RKO (cell line): ENCODE results near the gene SEM1.
"Not testable (repeated sequence)": the region's sequence is repeated elsewhere in the genome, so short reads cannot be mapped to it uniquely, and the experiment has no call there.

Source experiments
- DNase-seq: peaks from one replicate; pipeline ENCODE4 v3.0.0-alpha.2; 2016; ENCODE audit warnings: low spot score

The SEM1 gene

GRCh38 chr7:96701258-96701657 lies 8.4 kb downstream of the SEM1 start:
- DNase-seq: no peak

- DNase-seq: no peak
These were observed 9.1 kb downstream of the SEM1 start for GRCh38 chr7:96700516-96700915.

- no peak for DNase-seq
These were observed 10.3 kb downstream of the SEM1 start for GRCh38 chr7:96699219-96699871.

- not testable (repeated sequence) for DNase-seq
These were observed 11.2 kb downstream of the SEM1 start for GRCh38 chr7:96698449-96698848.

GRCh38 chr7:96697822-96698221 lies 11.8 kb downstream of the SEM1 start:
- no peak for DNase-seq

- DNase-seq: no peak
These were observed 14.1 kb downstream of the SEM1 start for GRCh38 chr7:96695581-96695980.

- DNase-seq: no peak
These were observed 15.6 kb downstream of the SEM1 start for GRCh38 chr7:96694082-96694481.

- no peak for DNase-seq
These were observed 17.9 kb downstream of the SEM1 start for GRCh38 chr7:96691702-96692101.

GRCh38 chr7:96689414-96689813 lies 20.2 kb downstream of the SEM1 start:
- DNase-seq: no peak

GRCh38 chr7:96686305-96686704 lies 23.3 kb downstream of the SEM1 start:
- DNase-seq: no peak

- no peak for DNase-seq
These were observed 23.9 kb downstream of the SEM1 start for GRCh38 chr7:96685755-96686154.

- no peak for DNase-seq
These were observed 24.3 kb downstream of the SEM1 start for GRCh38 chr7:96685353-96685752.

- peak; percentile 44 for DNase-seq
These were observed 29.8 kb downstream of the SEM1 start for GRCh38 chr7:96679886-96680285.

- DNase-seq: no peak
These were observed 32.7 kb downstream of the SEM1 start for GRCh38 chr7:96676919-96677318.

GRCh38 chr7:96675548-96675947 lies 34.1 kb downstream of the SEM1 start:
- DNase-seq: no peak

GRCh38 chr7:96674565-96674964 lies 35.1 kb downstream of the SEM1 start:
- DNase-seq: no peak

- DNase-seq: no peak
These were observed 37.8 kb downstream of the SEM1 start for GRCh38 chr7:96671854-96672253.

- no peak for DNase-seq
These were observed 39.0 kb downstream of the SEM1 start for GRCh38 chr7:96670338-96671289.

GRCh38 chr7:96669812-96670211 lies 39.8 kb downstream of the SEM1 start:
- DNase-seq: no peak

GRCh38 chr7:96667026-96667425 lies 42.6 kb downstream of the SEM1 start:
- DNase-seq: no peak

GRCh38 chr7:96665689-96666088 lies 44.0 kb downstream of the SEM1 start:
- DNase-seq: no peak

- DNase-seq: no peak
These were observed 44.9 kb downstream of the SEM1 start for GRCh38 chr7:96664793-96665192.

GRCh38 chr7:96663871-96664445 lies 45.7 kb downstream of the SEM1 start:
- no peak for DNase-seq
